Cardiac muscle cell (in vitro differentiated cells and primary cell): ENCODE results near the gene SHROOM3. TPM values are rescaled to one million over a fixed set of nuclear protein-coding genes. Genes with fewer than 3 reads are reported as not detected.
A peak's percentile ranks its signal among the peaks of the same experiment; 100 is the strongest.

Source experiments
- DNase-seq, 2 donors: peaks; one replicate each; pipeline versions ENCODE4 v3.0.0 to v3.0.0-alpha.2; 2010 to 2017; ENCODE audit warnings: low read depth in 1 of 2, low spot score in 1 of 2
- H3K27ac ChIP-seq: fragments of 200-600 bp; sonication (generic); 2 replicates; pipeline ENCODE4 v1.5.1; 2016
- H3K27me3 ChIP-seq: fragments of 200-600 bp; sonication (generic); 2 replicates; pipeline ENCODE4 v1.6.0; 2016; ENCODE audit warnings: control low read depth
- H3K36me3 ChIP-seq: fragments of 200-600 bp; sonication (generic); 2 replicates; pipeline ENCODE4 v1.5.1; 2016; ENCODE audit warnings: control low read depth
- H3K4me1 ChIP-seq: fragments of 200-600 bp; sonication (generic); 2 replicates; pipeline ENCODE4 v1.8.1; 2017; ENCODE audit warnings: low read depth, mild to moderate bottlenecking, mixed run types
- H3K4me3 ChIP-seq: fragments of 200-600 bp; sonication (generic); 2 replicates; pipeline ENCODE4 v1.5.1; 2016; ENCODE audit warnings: mild to moderate bottlenecking
- H3K9me3 ChIP-seq: fragments of 200-600 bp; sonication (generic); 2 replicates; pipeline ENCODE4 v1.5.1; 2017; ENCODE audit warnings: low read depth, mild to moderate bottlenecking, control low read depth
- CTCF ChIP-seq: IDR thresholded peaks from 2 replicates; pipeline ENCODE4 v1.5.1; 2012; ENCODE audit warnings: low read depth, mild to moderate bottlenecking, low read length
- polyA plus RNA-seq: library from polyadenylated mRNA; unstranded; fragments of >200 nt; fragmentation: Nextera tagmentation; extraction: Ambion mirVana; gene quantifications from 2 replicates; pipeline ENCODE4 v1.2.1, GENCODE V29; 2016
- total RNA-seq: library from RNA; depleted of rRNA; stranded (reverse); fragments of >200 nt; gene quantifications from 2 replicates; pipeline ENCODE4 v1.2.3, GENCODE V29; 2016

Gene SHROOM3
- total and polyA plus RNA-seq, 2 experiments from 2014 or later: 13.7 to 47.7 TPM

- Histone ChIP-seq H3K4me1 (no peaks in the 10 kb centered on the region), H3K27ac (no peak overlapping the region), H3K4me3 (no peak overlapping the region), H3K9me3 (no peaks in the 10 kb centered on the region), H3K27me3 (no peaks in the 10 kb centered on the region), H3K36me3 (no peaks in the 10 kb centered on the region)
- no peak for TF ChIP-seq CTCF
- peak in 1 of 2 donors; percentile 28 for DNase-seq
Measured at GRCh38 chr4:76488888-76489685, 54.1 kb downstream of the SHROOM3 start.

GRCh38 chr4:76489686-76490161 is 54.7 kb downstream of the SHROOM3 start:
- no peaks in the 10 kb centered on the region for H3K36me3 ChIP-seq
- no peaks in the 10 kb centered on the region for H3K4me1 ChIP-seq
- DNase-seq: no peak
- H3K27ac ChIP-seq: no peak overlapping the region
- H3K4me3 ChIP-seq: no peak overlapping the region
- TF ChIP-seq CTCF: no peak
- no peaks in the 10 kb centered on the region for H3K27me3 ChIP-seq
- H3K9me3 ChIP-seq: no peaks in the 10 kb centered on the region

- Histone ChIP-seq H3K27ac (no peak overlapping the region), H3K9me3 (no peaks in the 10 kb centered on the region), H3K4me1 (no peaks in the 10 kb centered on the region), H3K36me3 (no peaks in the 10 kb centered on the region), H3K4me3 (no peak overlapping the region), H3K27me3 (no peaks in the 10 kb centered on the region)
- no peak for DNase-seq
- TF ChIP-seq CTCF: no peak
Measured at GRCh38 chr4:76492055-76492454, 57.0 kb downstream of the SHROOM3 start.

GRCh38 chr4:76494243-76494642 is 59.2 kb downstream of the SHROOM3 start:
- no peaks in the 10 kb centered on the region for H3K27me3 ChIP-seq
- no peak for DNase-seq
- no peak overlapping the region for H3K4me3 ChIP-seq
- H3K36me3 ChIP-seq: no peaks in the 10 kb centered on the region
- H3K9me3 ChIP-seq: no peaks in the 10 kb centered on the region
- TF ChIP-seq CTCF: no peak
- no peaks in the 10 kb centered on the region for H3K4me1 ChIP-seq
- H3K27ac ChIP-seq: no peak overlapping the region

- no peak for DNase-seq
- Histone ChIP-seq H3K36me3 (no peaks in the 10 kb centered on the region), H3K4me3 (no peak overlapping the region), H3K27me3 (no peaks in the 10 kb centered on the region), H3K27ac (no peak overlapping the region), H3K9me3 (no peaks in the 10 kb centered on the region), H3K4me1 (no peaks in the 10 kb centered on the region)
- TF ChIP-seq CTCF: no peak
Measured at GRCh38 chr4:76494871-76495590, 60.0 kb downstream of the SHROOM3 start.
